HEK293 (cell line): ENCODE measurements around the gene ARHGAP6.

Experiments used
- HOXA7 ChIP-seq: sonication (generic); formaldehyde crosslinking; IDR thresholded peaks from 2 replicates; pipeline ENCODE4 v1.8.1; 2022; ENCODE audit warnings: missing genetic modification reagents, borderline replicate concordance
- ZFHX2 ChIP-seq: fragments of 450-650 bp; formaldehyde crosslinking; conservative IDR thresholded peaks from 2 replicates; pipeline ENCODE4 v1.5.1; 2016; ENCODE audit warnings: missing biosample characterization, missing genetic modification characterization
- ZFP3 ChIP-seq: fragments of 450-650 bp; formaldehyde crosslinking; IDR thresholded peaks from 2 replicates; pipeline ENCODE4 v1.5.1; 2016; ENCODE audit warnings: low read depth, missing biosample characterization, missing genetic modification characterization
- ZNF146 ChIP-seq: fragments of 450-650 bp; formaldehyde crosslinking; IDR thresholded peaks from 2 replicates; pipeline ENCODE4 v1.5.1; 2016; ENCODE audit warnings: missing biosample characterization, missing genetic modification characterization
- ZNF266 ChIP-seq: fragments of 450-650 bp; formaldehyde crosslinking; IDR thresholded peaks from 2 replicates; pipeline ENCODE4 v1.5.1; 2016; ENCODE audit warnings: missing biosample characterization, missing genetic modification characterization, low read depth
- ZNF274 ChIP-seq, 2 experiments: fragments of 200-500 bp in 1 of 2; fragments of 450-650 bp in 1 of 2; sonication (Bioruptor generic) in 1 of 2; formaldehyde crosslinking in 1 of 2; IDR thresholded peaks; 2 replicates each; pipeline versions ENCODE4 v1.5.1 to v1.6.1; 2014 to 2016; ENCODE audit warnings: borderline replicate concordance in 1 of 2, inconsistent platforms in 1 of 2, low read length in 1 of 2, missing biosample characterization in 1 of 2, missing genetic modification characterization in 1 of 2
- ZNF324 ChIP-seq: fragments of 450-650 bp; formaldehyde crosslinking; IDR thresholded peaks from 2 replicates; pipeline ENCODE4 v1.5.1; 2016; ENCODE audit warnings: missing biosample characterization, missing genetic modification characterization
- ZNF521 ChIP-seq: fragments of 450-650 bp; formaldehyde crosslinking; IDR thresholded peaks from 2 replicates; pipeline ENCODE4 v1.5.1; 2017; ENCODE audit warnings: missing biosample characterization, mild to moderate bottlenecking, missing genetic modification characterization
- TF ChIP-seq, protein P1 (sequence below): fragments of 450-650 bp; formaldehyde crosslinking; IDR thresholded peaks from 2 replicates; pipeline ENCODE4 v1.5.1; 2016; ENCODE audit warnings: missing biosample characterization, missing genetic modification characterization

DNA sequence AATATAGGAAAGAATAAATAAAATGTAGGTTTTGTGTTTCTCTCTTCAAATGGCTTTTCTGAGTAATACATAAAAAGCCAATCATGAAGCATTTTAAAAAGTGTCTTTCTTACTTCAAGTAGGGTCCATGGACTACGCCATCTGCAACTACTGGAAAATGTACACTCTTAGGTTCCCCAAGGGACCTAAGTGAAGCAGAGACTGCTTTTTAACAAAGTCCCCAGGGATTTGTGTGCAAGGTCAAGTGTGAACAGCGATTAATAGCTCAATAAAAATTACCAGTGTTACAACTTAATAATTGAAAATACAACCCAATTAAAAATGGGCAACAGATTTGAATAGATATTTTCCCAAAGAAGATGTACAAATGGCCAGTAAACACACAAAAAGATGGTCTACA is 84.9 kb downstream of the ARHGAP6 start:
- no peak for TF ChIP-seq ZFHX2
- TF ChIP-seq ZNF266 (tag by site-specific recombination) = no peak
- TF ChIP-seq ZNF274 (IDR thresholded peaks at IDR 0.05; ENCODE audit: low read length) = no peak
- no peak for TF ChIP-seq ZNF274 (tag by site-specific recombination; IDR thresholded peaks at IDR 0.05; ENCODE audit: borderline replicate concordance)
- TF ChIP-seq ZNF324 = no peak
- TF ChIP-seq HOXA7 (CRISPR knock-in tag) = no peak
- no peak for TF ChIP-seq ZNF521 (tag by site-specific recombination)
- no peak for TF ChIP-seq ZFP3 (tag by site-specific recombination)
- no peak for TF ChIP-seq ZNF146 (tag by site-specific recombination)
- TF ChIP-seq, protein P1, sequence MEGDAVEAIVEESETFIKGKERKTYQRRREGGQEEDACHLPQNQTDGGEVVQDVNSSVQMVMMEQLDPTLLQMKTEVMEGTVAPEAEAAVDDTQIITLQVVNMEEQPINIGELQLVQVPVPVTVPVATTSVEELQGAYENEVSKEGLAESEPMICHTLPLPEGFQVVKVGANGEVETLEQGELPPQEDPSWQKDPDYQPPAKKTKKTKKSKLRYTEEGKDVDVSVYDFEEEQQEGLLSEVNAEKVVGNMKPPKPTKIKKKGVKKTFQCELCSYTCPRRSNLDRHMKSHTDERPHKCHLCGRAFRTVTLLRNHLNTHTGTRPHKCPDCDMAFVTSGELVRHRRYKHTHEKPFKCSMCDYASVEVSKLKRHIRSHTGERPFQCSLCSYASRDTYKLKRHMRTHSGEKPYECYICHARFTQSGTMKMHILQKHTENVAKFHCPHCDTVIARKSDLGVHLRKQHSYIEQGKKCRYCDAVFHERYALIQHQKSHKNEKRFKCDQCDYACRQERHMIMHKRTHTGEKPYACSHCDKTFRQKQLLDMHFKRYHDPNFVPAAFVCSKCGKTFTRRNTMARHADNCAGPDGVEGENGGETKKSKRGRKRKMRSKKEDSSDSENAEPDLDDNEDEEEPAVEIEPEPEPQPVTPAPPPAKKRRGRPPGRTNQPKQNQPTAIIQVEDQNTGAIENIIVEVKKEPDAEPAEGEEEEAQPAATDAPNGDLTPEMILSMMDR (tag by site-specific recombination) = no peak
